HepG2 (cell line): ENCODE data around the gene GLB1L3. TPM values are rescaled to one million over a fixed set of nuclear protein-coding genes. Genes with fewer than 3 reads are reported as not detected.

Experiments used
- ATAC-seq: fragments of 200-7000 bp; cut with Tn5 transposase; 3 replicates; pipeline ENCODE4 v1.9.1; 2020; ENCODE audit warnings: mild to moderate bottlenecking, moderate library complexity
- BruUV-seq: library from RNA; stranded (reverse); fragments of 400-500 nt; replicated peaks from 2 replicates; lab custom pipeline; 2021; lab: Mats Ljungman, UMichigan
- CTCF ChIA-PET: fragments of 300-600 bp; formaldehyde crosslinking; extraction: SDS; loops from one replicate; lab custom pipeline; 2021; ENCODE audit warnings: low total read pairs, inconsistent platforms, low intra/inter-chr PET ratio; lab: Yijun Ruan, JAX
- POLR2A ChIA-PET: fragments of 350-600 bp; sonication (Branson Sonifier 250); formaldehyde crosslinking; loops from one replicate; lab custom pipeline; 2020; ENCODE audit warnings: antibody characterized with exemption, inconsistent platforms; lab: Yijun Ruan, JAX
- DNase-seq: peaks from one replicate; pipeline ENCODE4 v3.0.0-alpha.2; 2015; ENCODE audit warnings: low spot score
- FAIRE-seq: peaks from 3 replicates; lab custom pipeline; 2011; peaks lifted over from hg19 to GRCh38; lab: Jason Lieb, UNC
- H2AFZ ChIP-seq: one replicate; pipeline ENCODE4 v1.6.1; 2011; ENCODE audit warnings: low read length, inconsistent platforms
- H3K27ac ChIP-seq: fragments of 300-600 bp; 3 replicates; pipeline ENCODE4 v1.8.0; 2011; ENCODE audit warnings: mixed run types, mild to moderate bottlenecking, mixed read lengths, low read length, inconsistent platforms; ENCODE audit not compliant: insufficient read depth; ENCODE audit errors: extremely low read length
- H3K27me3 ChIP-seq, 2 experiments: fragments of 200-600 bp in 1 of 2; 2 replicates in 1 of 2; 3 replicates in 1 of 2; pipeline versions ENCODE4 v1.6.0 to v1.8.0; 2011; ENCODE audit warnings: low read length in 2 of 2, mild to moderate bottlenecking in 2 of 2, moderate library complexity in 2 of 2, inconsistent platforms in 1 of 2; ENCODE audit not compliant: insufficient read depth in 2 of 2, control insufficient read depth in 1 of 2
- H3K36me3 ChIP-seq, 2 experiments: fragments of 200-600 bp in 1 of 2; replicated peaks in 1 of 2; 2 replicates in 1 of 2; 3 replicates in 1 of 2; pipeline versions ENCODE4 v1.5.1 to v1.8.0; 2011; ENCODE audit warnings: low read length in 2 of 2, inconsistent platforms in 1 of 2; ENCODE audit not compliant: insufficient read depth in 2 of 2, control insufficient read depth in 1 of 2
- H3K4me1 ChIP-seq: 2 replicates; pipeline ENCODE4 v1.5.1; 2012; ENCODE audit warnings: low read length, inconsistent platforms; ENCODE audit not compliant: insufficient read depth
- H3K4me2 ChIP-seq: 2 replicates; pipeline ENCODE4 v1.6.0; 2011; ENCODE audit warnings: low read depth, low read length, inconsistent platforms
- H3K4me3 ChIP-seq, 3 experiments: fragments of 200-600 bp in 1 of 3; sonication (generic), shearing (Covaris generic) in 1 of 3; replicated peaks in 1 of 3; 2 replicates each; pipeline ENCODE4 v1.5.1; 2011 to 2016; ENCODE audit warnings: low read length in 3 of 3, inconsistent platforms in 2 of 3, low read depth in 2 of 3, mild to moderate bottlenecking in 2 of 3, control low read depth in 1 of 3, mixed read lengths in 1 of 3; ENCODE audit not compliant: insufficient read depth in 1 of 3
- H3K79me2 ChIP-seq: one replicate; pipeline ENCODE4 v1.6.1; 2011; ENCODE audit warnings: low read length, inconsistent platforms; ENCODE audit not compliant: insufficient read depth
- H3K9ac ChIP-seq: 2 replicates; pipeline ENCODE4 v1.6.0; 2011; ENCODE audit warnings: mild to moderate bottlenecking, low read depth, low read length, inconsistent platforms; ENCODE audit not compliant: insufficient read depth
- H3K9me3 ChIP-seq: 2 replicates; pipeline ENCODE4 v1.5.1; 2012; ENCODE audit warnings: mild to moderate bottlenecking, low read length
- H4K20me1 ChIP-seq: 2 replicates; pipeline ENCODE4 v1.6.0; 2011; ENCODE audit warnings: inconsistent platforms, mild to moderate bottlenecking, low read length, moderate library complexity; ENCODE audit not compliant: insufficient read depth
- ATF4 ChIP-seq, 2 experiments: fragments of 450-650 bp in 1 of 2; sonication (generic) in 1 of 2; formaldehyde crosslinking; IDR thresholded peaks; 2 replicates each; pipeline versions ENCODE4 v1.5.0 to v1.8.0; 2020 to 2022; ENCODE audit warnings: mild to moderate bottlenecking in 1 of 2, missing genetic modification reagents in 1 of 2
- CBX5 ChIP-seq: sonication (generic); formaldehyde crosslinking; IDR thresholded peaks from 2 replicates; pipeline ENCODE4 v1.4.0; 2020; ENCODE audit warnings: missing genetic modification reagents, borderline replicate concordance
- DRAP1 ChIP-seq: IDR thresholded peaks from 2 replicates; pipeline ENCODE4 v1.6.1; 2016; ENCODE audit warnings: missing genetic modification reagents, missing compliant biosample characterization
- E2F5 ChIP-seq: sonication (generic); formaldehyde crosslinking; conservative IDR thresholded peaks from 2 replicates; pipeline ENCODE4 v1.4.0; 2020; ENCODE audit warnings: missing genetic modification reagents
- ETV5 ChIP-seq: IDR thresholded peaks from 2 replicates; pipeline ENCODE4 v1.6.1; 2018; ENCODE audit warnings: missing biosample characterization, missing genetic modification reagents, inconsistent platforms, borderline replicate concordance
- HINFP ChIP-seq: sonication (generic); formaldehyde crosslinking; IDR thresholded peaks from 2 replicates; pipeline ENCODE4 v1.4.0; 2020; ENCODE audit warnings: low read depth, mild to moderate bottlenecking, missing genetic modification reagents
- LBX2 ChIP-seq: sonication (generic); formaldehyde crosslinking; IDR thresholded peaks from 2 replicates; pipeline ENCODE4 v1.5.0; 2020; ENCODE audit warnings: missing genetic modification reagents, mild to moderate bottlenecking, borderline replicate concordance
- NAIF1 ChIP-seq: sonication (generic); formaldehyde crosslinking; IDR thresholded peaks from 2 replicates; pipeline ENCODE4 v1.5.0; 2020; ENCODE audit warnings: mild to moderate bottlenecking, missing genetic modification reagents, borderline replicate concordance
- NFIC ChIP-seq: IDR thresholded peaks from 2 replicates; pipeline ENCODE4 v1.6.1; 2012; ENCODE audit warnings: mild to moderate bottlenecking, low read length, inconsistent platforms
- SP140L ChIP-seq: sonication (generic); formaldehyde crosslinking; IDR thresholded peaks from 2 replicates; pipeline ENCODE4 v1.4.0; 2020; ENCODE audit warnings: missing genetic modification reagents, borderline replicate concordance
- ZBTB42 ChIP-seq: sonication (generic); formaldehyde crosslinking; IDR thresholded peaks from 2 replicates; pipeline ENCODE4 v1.5.0; 2020; ENCODE audit warnings: mild to moderate bottlenecking, missing genetic modification reagents
- ZGPAT ChIP-seq: IDR thresholded peaks from 2 replicates; pipeline ENCODE4 v1.6.1; 2016; ENCODE audit warnings: mild to moderate bottlenecking
- ZNF24 ChIP-seq: fragments of 450-650 bp; IDR thresholded peaks from 2 replicates; pipeline ENCODE4 v1.6.1; 2017; ENCODE audit warnings: antibody characterized with exemption, mild to moderate bottlenecking
- ZNF260 ChIP-seq: sonication (generic); formaldehyde crosslinking; IDR thresholded peaks from 2 replicates; pipeline ENCODE4 v1.4.0; 2020; ENCODE audit warnings: missing genetic modification reagents, low read depth, mild to moderate bottlenecking, borderline replicate concordance
- ZNF383 ChIP-seq: sonication (generic); formaldehyde crosslinking; IDR thresholded peaks from 2 replicates; pipeline ENCODE4 v1.4.0; 2020; ENCODE audit warnings: missing genetic modification reagents, mild to moderate bottlenecking, borderline replicate concordance
- ZNF577 ChIP-seq: sonication (generic); formaldehyde crosslinking; IDR thresholded peaks from 2 replicates; pipeline ENCODE4 v1.4.0; 2020; ENCODE audit warnings: mild to moderate bottlenecking, low read depth, missing genetic modification reagents, borderline replicate concordance
- ZNF660 ChIP-seq: sonication (generic); formaldehyde crosslinking; IDR thresholded peaks from 2 replicates; pipeline ENCODE4 v1.5.1; 2020; ENCODE audit warnings: mild to moderate bottlenecking, low read depth, missing genetic modification reagents, borderline replicate concordance
- WGBS: methylation state at CpG from one replicate; pipeline ENCODE4 v1.1.6; 2017; ENCODE audit warnings: low lambda C conversion rate; 5-methylcytosine and 5-hydroxymethylcytosine counted together
- in situ Hi-C: cut with HindIII; loops from 2 replicates; pipeline ENCODE4 v1.10.0; 2017; ENCODE audit warnings: low pct_unique_long_range_greater_than_20kb; ENCODE audit not compliant: extremely low pct_ligation_motif_present
- intact Hi-C: fragments of 100-400 bp; cut with micrococcal nuclease; formaldehyde crosslinking; loops from one replicate; pipeline ENCODE4 v1.10.0; 2022; ENCODE audit not compliant: unreplicated experiment
- polyA plus RNA-seq, 8 experiments: library from polyadenylated mRNA; depleted of rRNA in 3 of 8; stranded (reverse) in 7 of 8; unstranded in 1 of 8; fragments of >200 nt; fragmentation: Illumina TruSeq in 4 of 8; extraction: Trizol in 4 of 8; gene quantifications; 2 replicates each; pipeline versions ENCODE4 v1.2.1 to v1.2.3, GENCODE V29; 2011 to 2016; ENCODE audit warnings: low read depth in 4 of 8, missing spikeins in 1 of 8, mixed read lengths in 1 of 8; ENCODE audit not compliant: insufficient read depth in 1 of 8
- total RNA-seq, 5 experiments: library from RNA; depleted of rRNA; stranded (reverse); fragments of >200 nt; fragmentation: Illumina TruSeq; extraction: Trizol; gene quantifications; 2 replicates each; pipeline ENCODE4 v1.2.3, GENCODE V29; 2016; ENCODE audit warnings: low read depth in 1 of 5

GLB1L3 gene
- total and polyA plus RNA-seq, 2 of the 13 experiments (the other 11 are each of a cell fraction or from before 2014, with no cell fraction given) = not detected

GRCh38 chr11:134363161-134363560, 87.0 kb downstream of the GLB1L3 start (continued):
- no peak for TF ChIP-seq ATF4 (CRISPR knock-in tag; IDR thresholded peaks at IDR 0.05)
- TF ChIP-seq ZNF24 = no peak
- TF ChIP-seq SP140L (CRISPR knock-in tag) = no peak

- DNase-seq (no peak), FAIRE-seq (no peak), ATAC-seq (no peak)
- H3K36me3 ChIP-seq = no peaks in the 10 kb centered on the region
- H3K9ac ChIP-seq = no peak overlapping the region
- POLR2A ChIA-PET = no interaction called here
- CTCF ChIA-PET = no interaction called here
- in situ Hi-C loops = loop anchor here (5.0 to 10.0 kb wide), 2 partner anchors 211 to 364 kb away; no protein-coding TSS in a partner anchor
- no peak overlapping the region for H3K4me3 ChIP-seq
- WGBS = 16% methylated on average over 7 of the region's 7 CpGs
- H3K9me3 ChIP-seq = no peaks in the 10 kb centered on the region
- H2AFZ ChIP-seq = no peak overlapping the region
- BruUV-seq = no TSS peak
- TF ChIP-seq ZNF260 (CRISPR knock-in tag) (no peak), LBX2 (CRISPR knock-in tag) (no peak), DRAP1 (CRISPR knock-in tag) (no peak), ZNF383 (CRISPR knock-in tag) (no peak), E2F5 (CRISPR knock-in tag) (no peak), ZBTB42 (CRISPR knock-in tag) (no peak), ZNF660 (CRISPR knock-in tag) (no peak), ZNF577 (CRISPR knock-in tag) (no peak), ZGPAT (CRISPR knock-in tag) (no peak), HINFP (no peak), NAIF1 (no peak), CBX5 (CRISPR knock-in tag) (no peak), NFIC (no peak), ETV5 (CRISPR knock-in tag) (no peak)
- TF ChIP-seq, all 625 proteins: peak for 0
- no peak overlapping the region for H3K4me2 ChIP-seq
- H3K79me2 ChIP-seq = no peaks in the 10 kb centered on the region
- intact Hi-C loops = no loop called here
- no peaks in the 10 kb centered on the region for H4K20me1 ChIP-seq
- H3K4me1 ChIP-seq = peaks cover 6% of the 10 kb centered on the region
- H3K27me3 ChIP-seq = peaks cover 10 to 40% of the 10 kb centered on the region in 2 experiments
- no peak overlapping the region for H3K27ac ChIP-seq
Measured at GRCh38 chr11:134363592-134363991, 87.4 kb downstream of the GLB1L3 start.
